ENCODE results near the gene GNAI3. TPM values are rescaled to one million over a fixed set of nuclear protein-coding genes. Genes with fewer than 3 reads are reported as not detected.

Gene GNAI3
- total and polyA plus RNA-seq, 2 of the 13 experiments (the other 11 are each of a cell fraction or from before 2014, with no cell fraction given): 4.3 to 9.0 TPM

GRCh38 chr1:109537450-109538178 is 10.8 kb upstream of the GNAI3 start:
- DNase-seq (ENCODE audit: low spot score): no peak
- POLR2A ChIA-PET: interaction anchor here (0.8 to 1.1 kb wide), 2 partner anchors 9 to 24 kb away, joined by 3 read pairs; no protein-coding TSS in a partner anchor
- CTCF ChIA-PET (ENCODE audit: low intra/inter-chr PET ratio, low total read pairs): no interaction called here
- Histone ChIP-seq H3K9me3 (ENCODE audit: low read length) (no peaks in the 10 kb centered on the region), H3K4me1 (ENCODE audit: insufficient read depth, low read length) (peaks cover 22% of the 10 kb centered on the region; the same call in 1 of the 2 replicates), H3K4me3 (replicated peaks in 1 of 3; ENCODE audit: insufficient read depth in 1 of 3, low read depth in 2 of 3, low read length in 3 of 3) (no peak overlapping the region), H3K9ac (ENCODE audit: insufficient read depth, low read depth, low read length) (no peak overlapping the region), H4K20me1 (ENCODE audit: insufficient read depth, low read length) (no peaks in the 10 kb centered on the region), H3K27ac (ENCODE audit: extremely low read length, insufficient read depth, low read length) (no peak overlapping the region), H3K36me3 (replicated peaks in 1 of 2; ENCODE audit: control insufficient read depth in 1 of 2, insufficient read depth in 2 of 2, low read length in 2 of 2) (no peaks in the 10 kb centered on the region), H3K27me3 (ENCODE audit: control insufficient read depth in 1 of 2, insufficient read depth in 2 of 2, low read length in 2 of 2) (peaks cover 5 to 21% of the 10 kb centered on the region in 2 experiments; a peak in 3 of 5 replicates), H3K79me2 (ENCODE audit: insufficient read depth, low read length) (no peaks in the 10 kb centered on the region), H3K4me2 (ENCODE audit: low read depth, low read length) (0 out of 2 replicates have a peak overlapping the region, but pooled peaks have one; percentile 22), H2AFZ (ENCODE audit: low read length) (no peak overlapping the region)
- no peak for ATAC-seq
- no peak for TF ChIP-seq DR1 (CRISPR knock-in tag; IDR thresholded peaks at IDR 0.05)
- peak; percentile 90 for TF ChIP-seq PRDM15 (CRISPR knock-in tag; IDR thresholded peaks at IDR 0.05)
- intact Hi-C loops (cut with micrococcal nuclease; ENCODE audit: unreplicated experiment): no loop called here
- FAIRE-seq: no peak
- no TSS peak for BruUV-seq (replicated peaks)
- WGBS (ENCODE audit: low lambda C conversion rate): 20% methylated on average over 8 of the region's 9 CpGs
- in situ Hi-C loops (cut with HindIII; ENCODE audit: extremely low pct_ligation_motif_present, low pct_unique_long_range_greater_than_20kb): loop anchor here (10.0 kb wide), 1 partner anchor 273 kb away; no protein-coding TSS in a partner anchor
